ENCODE data around the gene UBE2E3.
"Not testable (repeated sequence)": the region's sequence is repeated elsewhere in the genome, so short reads cannot be mapped to it uniquely, and the experiment has no call there.

The UBE2E3 gene

DNA sequence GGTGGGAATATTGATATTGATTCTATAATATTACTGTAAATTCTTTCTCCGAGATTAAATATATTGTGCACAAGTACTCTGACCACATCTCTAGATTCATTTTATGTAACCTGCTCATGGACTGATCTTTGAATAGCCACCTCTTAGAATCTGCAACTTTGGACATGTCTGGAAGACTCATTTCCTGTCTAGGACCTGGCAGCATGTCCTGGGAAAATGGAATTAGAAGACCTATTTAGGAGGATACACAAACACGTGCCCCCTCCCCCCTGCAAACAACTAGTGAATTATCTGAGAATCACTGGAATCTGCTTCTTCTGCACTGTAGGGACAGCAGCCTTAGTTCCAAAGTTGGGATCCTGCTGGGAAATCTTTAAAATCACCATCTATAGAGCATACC, 94.1 kb downstream of the UBE2E3 start:
- no peak for DNase-seq (ENCODE audit: low read depth in 2 of 2)

- DNase-seq (ENCODE audit: low read depth in 2 of 2), result no peak
Measured at GRCh38 chr2:181076658-181077057, 96.3 kb downstream of the UBE2E3 start.

GRCh38 chr2:181077128-181077709, 96.8 kb downstream of the UBE2E3 start:
- no peak for DNase-seq (ENCODE audit: low read depth in 2 of 2)

DNA sequence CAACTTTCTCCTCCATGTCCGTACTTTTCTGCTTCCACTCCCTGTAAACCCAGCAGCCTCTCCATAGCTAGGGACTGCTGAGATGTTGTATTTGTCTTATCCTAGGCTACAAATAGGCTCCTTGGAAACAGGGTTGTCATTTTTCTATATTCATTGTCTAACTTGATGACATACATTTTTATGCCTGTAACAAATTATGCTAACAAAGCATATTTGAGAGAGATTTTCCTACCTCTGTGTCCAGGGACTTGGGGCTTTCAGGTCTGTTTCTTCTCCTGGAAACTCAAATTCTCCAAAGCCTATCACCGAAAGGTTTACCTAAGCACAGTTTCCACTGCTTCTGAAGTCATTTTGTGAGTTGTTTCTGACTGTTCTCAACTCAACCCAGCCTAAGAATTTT, 102.7 kb downstream of the UBE2E3 start:
- DNase-seq (ENCODE audit: low read depth in 2 of 2), result no peak

- no peak for DNase-seq (ENCODE audit: low read depth in 2 of 2)
Measured at GRCh38 chr2:181085734-181086133, 105.3 kb downstream of the UBE2E3 start.

GRCh38 chr2:181091920-181092319, 111.5 kb downstream of the UBE2E3 start:
- DNase-seq (ENCODE audit: low read depth in 2 of 2), result not testable (repeated sequence)

GRCh38 chr2:181095486-181095885, 115.1 kb downstream of the UBE2E3 start:
- no peak for DNase-seq (ENCODE audit: low read depth in 2 of 2)

DNA sequence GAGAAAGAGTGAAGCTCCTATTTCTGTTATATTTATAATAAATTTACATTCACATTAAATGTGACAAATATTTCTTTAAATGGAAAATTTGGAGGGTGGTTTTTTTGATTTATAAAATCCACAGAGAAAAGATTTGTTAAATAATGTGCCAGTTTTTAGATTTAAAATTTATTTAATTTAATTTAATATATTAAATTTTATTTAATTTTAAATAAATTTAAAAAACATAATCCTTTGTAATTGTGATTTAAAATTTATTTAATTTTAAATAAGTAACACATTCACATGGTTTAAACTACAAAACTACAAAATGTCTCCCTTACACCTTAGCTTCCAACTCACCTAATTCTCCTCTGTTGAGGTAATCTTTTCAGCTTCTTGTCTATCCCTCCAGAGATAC, 123.3 kb downstream of the UBE2E3 start:
- DNase-seq (ENCODE audit: low read depth in 2 of 2), result no peak

GRCh38 chr2:181104512-181105115, 124.2 kb downstream of the UBE2E3 start:
- no peak for DNase-seq (ENCODE audit: low read depth in 2 of 2)

- no peak for DNase-seq (ENCODE audit: low read depth in 2 of 2)
Measured at GRCh38 chr2:181105562-181105961, 125.2 kb downstream of the UBE2E3 start.

DNA sequence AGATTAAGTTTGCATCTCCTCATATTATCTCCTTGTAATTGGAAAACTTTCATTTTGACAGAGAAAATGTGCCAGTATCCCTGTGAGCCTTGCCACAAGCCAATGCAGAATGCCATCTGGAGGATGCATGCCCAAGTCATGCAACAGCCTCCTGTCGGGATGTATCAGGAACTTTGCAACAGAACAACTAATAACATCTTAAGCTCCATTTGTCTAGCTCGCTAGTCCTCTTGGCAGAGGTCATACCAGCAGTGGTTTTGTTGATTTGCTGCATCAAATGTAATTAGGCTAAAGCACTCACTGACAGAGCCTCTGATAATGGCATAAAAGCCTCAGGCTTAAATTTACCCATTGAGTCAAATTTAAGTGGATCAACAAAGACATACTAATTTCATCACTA, 125.8 kb downstream of the UBE2E3 start:
- DNase-seq (ENCODE audit: low read depth in 2 of 2), result no peak

- DNase-seq (ENCODE audit: low read depth in 2 of 2), result no peak
Measured at GRCh38 chr2:181106789-181107627, 126.6 kb downstream of the UBE2E3 start.

- no peak for DNase-seq (ENCODE audit: low read depth in 2 of 2)
Measured at GRCh38 chr2:181107628-181107945, 127.2 kb downstream of the UBE2E3 start.

DNA sequence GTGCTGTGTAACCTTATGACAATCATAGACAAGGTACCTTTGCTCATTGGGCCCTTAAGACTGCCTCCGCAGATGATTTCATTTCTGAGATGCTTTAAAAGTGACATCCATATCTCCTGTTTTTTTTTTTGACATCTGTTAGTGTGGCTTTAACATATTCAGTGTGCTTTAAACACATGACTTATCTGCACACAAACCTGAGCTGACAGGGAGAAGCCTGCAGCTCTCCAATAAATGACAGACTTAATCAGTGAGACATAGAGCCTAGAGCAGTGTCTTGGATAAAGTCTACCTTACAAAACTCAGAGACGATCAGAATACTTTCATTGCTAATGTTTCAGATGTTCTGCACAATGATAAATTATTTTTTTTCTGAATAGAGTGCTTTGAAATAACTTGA, 130.7 kb downstream of the UBE2E3 start:
- no peak for DNase-seq (ENCODE audit: low read depth in 2 of 2)

GRCh38 chr2:181112916-181113315, 132.5 kb downstream of the UBE2E3 start:
- no peak for DNase-seq (ENCODE audit: low read depth in 2 of 2)
